ENCODE results near the gene PRMT6.

Gene PRMT6

GRCh38 chr1:107047602-107048001 lies 8.9 kb upstream of the PRMT6 start:
- no peak overlapping the region for H3K4me3 ChIP-seq (ENCODE audit: low read depth, low read length)
- TF ChIP-seq CTCF (IDR thresholded peaks at IDR 0.05; ENCODE audit: borderline replicate concordance, insufficient read depth, low read depth, low read length) = no peak

GRCh38 chr1:107048241-107048640 lies 8.2 kb upstream of the PRMT6 start:
- TF ChIP-seq CTCF (IDR thresholded peaks at IDR 0.05; ENCODE audit: borderline replicate concordance, insufficient read depth, low read depth, low read length) = no peak
- H3K4me3 ChIP-seq (ENCODE audit: low read depth, low read length) = no peak overlapping the region

- no peak for TF ChIP-seq CTCF (IDR thresholded peaks at IDR 0.05; ENCODE audit: borderline replicate concordance, insufficient read depth, low read depth, low read length)
- H3K4me3 ChIP-seq (ENCODE audit: low read depth, low read length) = no peak overlapping the region
These were observed 5.2 kb upstream of the PRMT6 start for GRCh38 chr1:107051266-107051665.

- peak overlapping the region; percentile 92 for H3K4me3 ChIP-seq (ENCODE audit: low read depth, low read length)
These were observed 502 bp upstream of the PRMT6 start for GRCh38 chr1:107055919-107056425.

- TF ChIP-seq CTCF (IDR thresholded peaks at IDR 0.05; ENCODE audit: borderline replicate concordance, insufficient read depth, low read depth, low read length) = no peak
- peak overlapping the region; percentile 92 for H3K4me3 ChIP-seq (ENCODE audit: low read depth, low read length)
These were observed 991 bp downstream of the PRMT6 start for GRCh38 chr1:107057197-107058133.

GRCh38 chr1:107058245-107059032 lies 2.0 kb downstream of the PRMT6 start:
- TF ChIP-seq CTCF (IDR thresholded peaks at IDR 0.05; ENCODE audit: borderline replicate concordance, insufficient read depth, low read depth, low read length) = no peak
- peak overlapping the region; percentile 92 for H3K4me3 ChIP-seq (ENCODE audit: low read depth, low read length)

GRCh38 chr1:107061886-107062285 lies 5.4 kb downstream of the PRMT6 start:
- no peak overlapping the region for H3K4me3 ChIP-seq (ENCODE audit: low read depth, low read length)
- no peak for TF ChIP-seq CTCF (IDR thresholded peaks at IDR 0.05; ENCODE audit: borderline replicate concordance, insufficient read depth, low read depth, low read length)
